Caki2 (cell line): ENCODE measurements around the gene DNAJC18. TPM values are rescaled to one million over a fixed set of nuclear protein-coding genes. Genes with fewer than 3 reads are reported as not detected.
A peak's percentile ranks its signal among the peaks of the same experiment; 100 is the strongest.

Experiments
- DNase-seq: peaks from one replicate; pipeline ENCODE4 v3.0.0-alpha.2; 2015; ENCODE audit warnings: low read depth
- in situ Hi-C: cut with HindIII; loops from 2 replicates; pipeline ENCODE4 v1.10.0; 2016; ENCODE audit warnings: low sequenced_read_pairs, low pct_unique_long_range_greater_than_20kb, mixed read lengths
- total RNA-seq: library from RNA; depleted of rRNA; stranded (reverse); fragments of >200 nt; shearing (Covaris generic); gene quantifications from 2 replicates; pipeline ENCODE4 v1.2.3, GENCODE V29; 2014; ENCODE audit warnings: low replicate concordance

The DNAJC18 gene
- total RNA-seq, 1 experiment from 2014 or later, result 3.3 TPM

GRCh38 chr5:139462586-139463276, 23.4 kb upstream of the DNAJC18 start, which contains the start of gene ECSCR:
Gene ECSCR (minus strand): TSS chr5:139462743. CDS start chr5:139462670, 73 bp downstream.
- no peak for DNase-seq
- in situ Hi-C loops, result no loop called here

- no peak for DNase-seq
- in situ Hi-C loops, result no loop called here
These were observed 22.4 kb upstream of the DNAJC18 start for GRCh38 chr5:139461698-139462097.

- in situ Hi-C loops, result no loop called here
- DNase-seq, result no peak
These were observed 21.9 kb upstream of the DNAJC18 start for GRCh38 chr5:139461176-139461575.

GRCh38 chr5:139460455-139460854, 21.1 kb upstream of the DNAJC18 start:
- in situ Hi-C loops, result no loop called here
- no peak for DNase-seq

- no peak for DNase-seq
- in situ Hi-C loops, result no loop called here
These were observed 20.2 kb upstream of the DNAJC18 start for GRCh38 chr5:139459451-139459934.

- in situ Hi-C loops, result no loop called here
- no peak for DNase-seq
These were observed 19.5 kb upstream of the DNAJC18 start for GRCh38 chr5:139458580-139459407.

- in situ Hi-C loops, result no loop called here
- DNase-seq, result no peak
These were observed 18.5 kb upstream of the DNAJC18 start for GRCh38 chr5:139457653-139458306.

GRCh38 chr5:139457241-139457640, 17.9 kb upstream of the DNAJC18 start:
- DNase-seq, result no peak
- in situ Hi-C loops, result no loop called here

GRCh38 chr5:139456776-139457175, 17.5 kb upstream of the DNAJC18 start:
- DNase-seq, result no peak
- in situ Hi-C loops, result no loop called here

GRCh38 chr5:139454568-139455290, 15.4 kb upstream of the DNAJC18 start:
- DNase-seq, result no peak
- in situ Hi-C loops, result no loop called here

GRCh38 chr5:139453683-139454567, 14.6 kb upstream of the DNAJC18 start:
- in situ Hi-C loops, result no loop called here
- no peak for DNase-seq

GRCh38 chr5:139451878-139452660, 12.7 kb upstream of the DNAJC18 start:
- no peak for DNase-seq

GRCh38 chr5:139451176-139451575, 11.9 kb upstream of the DNAJC18 start:
- DNase-seq, result no peak
- in situ Hi-C loops, result no loop called here

More at GRCh38 chr5:139451878-139452660, 12.7 kb upstream of the DNAJC18 start:
- in situ Hi-C loops, result no loop called here

GRCh38 chr5:139446956-139447779, 7.8 kb upstream of the DNAJC18 start:
- peak; percentile 3 for DNase-seq
- in situ Hi-C loops, result no loop called here

- DNase-seq, result no peak
- in situ Hi-C loops, result no loop called here
These were observed 6.2 kb upstream of the DNAJC18 start for GRCh38 chr5:139445325-139446170.
